GM21367 (cell line): ENCODE data around the gene IL12RB1.
"Not testable (repeated sequence)": the region's sequence is repeated elsewhere in the genome, so short reads cannot be mapped to it uniquely, and the experiment has no call there.

Source experiments
- ATAC-seq: cut with Tn5 transposase; IDR thresholded peaks from one replicate; pipeline ENCODE4 v1.9.1; 2021; ENCODE audit not compliant: unreplicated experiment

Gene IL12RB1

GRCh38 chr19:18112989-18113478, 26.3 kb upstream of the IL12RB1 start:
- ATAC-seq = no peak

DNA sequence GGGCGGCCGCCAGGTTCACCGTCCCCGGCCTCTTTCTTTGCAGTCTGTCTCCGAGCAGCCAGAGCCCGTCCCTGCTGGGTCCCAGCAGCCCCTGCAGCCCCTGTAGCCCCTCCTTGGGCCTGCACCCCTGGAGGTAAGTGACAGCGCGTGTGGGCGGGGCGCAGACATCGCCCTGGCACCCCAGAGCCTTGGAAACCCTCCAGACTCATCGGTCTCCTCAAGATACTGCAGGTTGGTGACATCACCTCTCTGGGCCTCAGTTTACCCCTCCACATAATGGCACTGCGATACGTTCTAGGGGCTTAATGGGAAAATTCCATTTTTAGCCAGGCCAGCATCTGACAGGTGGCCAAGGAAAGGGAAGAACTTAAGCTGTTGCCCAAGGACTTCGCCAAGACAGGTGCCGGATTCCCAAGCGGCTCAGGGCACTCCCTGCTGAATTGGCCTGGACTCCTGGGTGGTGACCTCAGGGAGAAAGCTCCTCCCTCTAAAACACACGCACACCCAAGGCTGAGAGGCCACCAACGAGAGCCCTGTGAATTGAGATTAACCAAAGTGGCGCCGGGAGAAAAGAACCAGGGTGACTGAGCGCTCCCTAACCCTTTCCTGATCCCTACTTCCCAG, 24.0 kb upstream of the IL12RB1 start:
- no peak for ATAC-seq

DNA sequence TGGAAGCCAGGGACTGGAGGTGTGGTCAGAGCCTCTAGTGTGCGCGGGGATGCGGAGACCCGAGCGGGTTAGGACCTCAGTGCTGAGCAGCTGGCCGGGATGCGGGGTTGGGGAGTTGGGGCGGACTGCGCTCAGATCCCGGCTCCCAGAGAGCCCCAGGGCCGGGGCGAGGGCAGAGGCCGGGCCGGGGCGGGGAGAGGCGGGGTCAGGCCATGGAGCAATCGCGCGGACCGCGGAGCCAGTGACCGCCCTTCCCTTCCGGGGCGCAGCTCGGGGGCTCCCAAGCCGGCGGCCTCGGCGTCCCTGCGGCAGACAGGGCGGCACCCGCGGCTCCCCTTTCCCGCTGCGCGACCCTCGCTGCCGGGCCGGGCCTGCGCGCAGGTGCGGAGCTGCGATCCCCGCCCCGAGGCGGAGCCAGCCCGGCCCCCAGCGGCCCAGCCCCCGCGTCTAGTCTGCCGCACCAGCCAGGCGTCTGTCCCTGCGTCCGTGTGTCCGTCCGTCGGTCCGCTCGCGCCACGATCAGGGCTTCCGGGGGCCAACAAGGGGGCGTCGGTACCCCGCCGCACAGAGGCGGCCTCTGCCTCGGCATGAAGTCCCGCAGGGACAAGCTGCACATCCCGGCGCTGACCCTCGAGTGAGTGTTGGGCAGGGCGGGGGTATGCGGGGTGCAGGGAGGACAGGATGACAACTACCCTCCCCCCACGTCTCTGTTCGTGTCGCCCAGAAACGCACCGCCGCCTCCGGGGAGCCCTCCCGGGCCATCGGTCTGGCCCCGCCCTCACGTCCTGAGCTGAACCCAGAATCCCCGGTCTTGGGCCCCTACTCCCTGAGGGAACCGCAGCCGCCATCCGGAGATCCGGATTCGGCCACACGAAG, 23.2 kb upstream of the IL12RB1 start:
- ATAC-seq = no peak

- ATAC-seq = no peak
These were observed 22.6 kb upstream of the IL12RB1 start for GRCh38 chr19:18109341-18109732.

DNA sequence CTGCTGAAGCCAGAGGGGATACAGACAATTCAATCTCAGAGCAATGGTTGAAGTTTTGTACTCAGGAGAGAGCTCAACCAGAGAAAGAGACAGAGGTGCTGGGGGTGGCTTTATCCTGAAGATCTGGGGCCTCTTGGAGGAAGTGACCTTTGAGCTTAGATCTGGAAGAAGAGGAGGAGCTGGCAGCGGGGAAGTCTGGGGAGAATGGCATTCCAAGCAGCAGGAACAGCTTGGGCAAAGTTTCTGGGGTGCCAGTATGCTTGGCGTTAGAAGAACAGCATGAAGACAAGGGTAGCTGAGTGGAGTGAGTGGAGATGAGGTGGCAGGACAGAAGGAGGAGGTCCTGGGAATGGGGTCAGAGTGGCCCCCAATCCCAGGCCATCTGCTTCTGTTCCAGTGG, 22.2 kb upstream of the IL12RB1 start:
- no peak for ATAC-seq

DNA sequence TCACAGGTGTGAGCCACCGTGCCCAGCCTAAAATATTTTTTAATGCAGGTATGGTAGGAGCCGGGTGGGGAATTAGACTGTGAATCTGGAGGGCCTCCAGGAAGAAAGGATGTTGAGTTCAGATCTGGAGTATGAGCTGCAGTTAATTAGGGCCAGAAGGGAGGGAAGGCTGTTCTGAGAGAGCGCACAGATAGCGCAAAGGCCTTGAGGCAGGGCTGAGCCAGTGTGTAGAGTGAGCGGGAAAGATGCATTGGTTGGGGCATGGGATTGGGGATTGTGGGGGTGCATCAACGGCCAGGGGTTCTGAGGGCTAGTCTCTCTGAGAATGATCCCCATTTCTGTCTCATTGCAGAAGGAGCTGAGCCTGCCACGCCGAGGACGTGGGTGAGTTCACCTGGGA, 20.5 kb upstream of the IL12RB1 start:
- ATAC-seq = no peak

- ATAC-seq = not testable (repeated sequence)
These were observed 18.5 kb upstream of the IL12RB1 start for GRCh38 chr19:18105259-18105658.

GRCh38 chr19:18104793-18105131, 18.0 kb upstream of the IL12RB1 start:
- no peak for ATAC-seq

GRCh38 chr19:18102916-18103542, 16.3 kb upstream of the IL12RB1 start:
- ATAC-seq = no peak

- ATAC-seq = no peak
These were observed 14.5 kb upstream of the IL12RB1 start for GRCh38 chr19:18101268-18101667.

GRCh38 chr19:18100710-18101109, 14.0 kb upstream of the IL12RB1 start:
- no peak for ATAC-seq

DNA sequence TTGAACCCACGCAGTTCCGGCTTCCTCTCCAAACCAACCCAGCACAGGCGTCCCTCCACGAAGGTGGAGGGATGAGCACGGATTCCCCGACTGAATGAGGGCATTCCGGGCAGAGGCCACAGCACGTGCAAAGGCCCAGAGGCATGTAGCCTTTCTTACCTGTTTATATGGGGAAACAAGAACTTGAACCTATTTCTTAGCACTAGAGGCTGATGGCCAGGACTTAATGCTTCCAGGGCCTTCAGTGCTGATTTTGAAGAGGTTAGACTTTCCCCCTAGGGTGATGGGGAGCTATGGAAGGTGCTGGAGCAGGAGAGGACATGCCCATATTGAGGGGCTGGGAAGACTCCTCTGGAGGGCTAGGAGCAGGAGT, 12.9 kb upstream of the IL12RB1 start:
- ATAC-seq = no peak

GRCh38 chr19:18098891-18099622, 12.3 kb upstream of the IL12RB1 start:
- peak; percentile 44 for ATAC-seq

GRCh38 chr19:18097993-18098890, 11.5 kb upstream of the IL12RB1 start:
- no peak for ATAC-seq

- no peak for ATAC-seq
These were observed 10.7 kb upstream of the IL12RB1 start, which contains the start of gene MAST3 for GRCh38 chr19:18097217-18097992. Gene MAST3, plus strand, starts transcription at chr19:18097778. Its CDS starts 15 bp downstream, at chr19:18097793.

DNA sequence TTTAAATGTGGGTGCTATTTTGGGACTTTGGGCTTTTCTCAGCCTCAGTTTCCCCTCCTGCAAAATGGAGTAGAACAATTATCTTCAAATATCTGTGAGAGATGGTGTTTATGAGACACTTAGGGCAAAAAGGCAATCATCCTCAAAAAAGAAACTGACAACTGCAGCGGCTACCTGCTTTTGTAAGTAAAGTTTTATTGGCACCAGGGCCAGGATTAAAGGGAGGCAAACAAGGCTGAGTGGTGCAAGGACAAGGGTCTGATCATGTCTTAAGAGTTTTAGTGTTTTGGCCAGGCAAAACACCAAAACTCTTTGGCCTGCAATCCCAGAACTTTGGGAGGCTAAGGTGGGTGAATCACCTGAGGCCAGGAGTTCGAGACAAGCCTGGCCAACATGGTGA, 9.5 kb upstream of the IL12RB1 start:
- ATAC-seq = no peak

- no peak for ATAC-seq
These were observed 6.9 kb upstream of the IL12RB1 start for GRCh38 chr19:18093439-18094161.

- no peak for ATAC-seq
These were observed 4.5 kb upstream of the IL12RB1 start for GRCh38 chr19:18091217-18091608.
